GM21360 (cell line): ENCODE measurements around the gene FIBP.

ENCODE experiments used
- ATAC-seq: cut with Tn5 transposase; IDR thresholded peaks from one replicate; pipeline ENCODE4 v1.9.1; 2021; ENCODE audit warnings: mild to moderate bottlenecking, moderate library complexity; ENCODE audit not compliant: unreplicated experiment

FIBP gene

GRCh38 chr11:65891219-65892136 lies 3.2 kb upstream of the FIBP start:
- ATAC-seq, result no peak

GRCh38 chr11:65890324-65891218 lies 2.3 kb upstream of the FIBP start, which contains the start of gene CCDC85B:
Gene CCDC85B, plus strand, starts transcription at chr11:65890673. Its CDS starts 111 bp downstream, at chr11:65890784.
- peak; percentile 41 for ATAC-seq

- no peak for ATAC-seq
Measured at GRCh38 chr11:65887723-65888162, 528 bp downstream of the FIBP start.

- no peak for ATAC-seq
Measured at GRCh38 chr11:65886826-65887722, 1.2 kb downstream of the FIBP start.

GRCh38 chr11:65885808-65886536 lies 2.3 kb downstream of the FIBP start:
- ATAC-seq, result no peak

- ATAC-seq, result no peak
Measured at GRCh38 chr11:65885231-65885630, 3.0 kb downstream of the FIBP start.

- ATAC-seq, result no peak
Measured at GRCh38 chr11:65884716-65885092, 3.6 kb downstream of the FIBP start.

- ATAC-seq, result no peak
Measured at GRCh38 chr11:65883786-65884715, 4.2 kb downstream of the FIBP start.

- no peak for ATAC-seq
Measured at GRCh38 chr11:65883058-65883761, 5.1 kb downstream of the FIBP start.

- ATAC-seq, result no peak
Measured at GRCh38 chr11:65882120-65883057, 5.9 kb downstream of the FIBP start.

- ATAC-seq, result no peak
Measured at GRCh38 chr11:65880844-65881421, 7.3 kb downstream of the FIBP start.

- no peak for ATAC-seq
Measured at GRCh38 chr11:65880027-65880426, 8.2 kb downstream of the FIBP start.

GRCh38 chr11:65879617-65880016 lies 8.7 kb downstream of the FIBP start, which contains the start of gene CTSW:
Gene CTSW, plus strand, starts transcription at chr11:65879837. Its CDS starts 18 bp downstream, at chr11:65879855.
- no peak for ATAC-seq

- peak; percentile 78 for ATAC-seq
Measured at GRCh38 chr11:65873318-65874156, 14.7 kb downstream of the FIBP start.

GRCh38 chr11:65872586-65873317 lies 15.5 kb downstream of the FIBP start, which contains the start of gene EFEMP2:
Gene EFEMP2, minus strand, starts transcription at chr11:65872800. Its CDS starts 446 bp downstream, at chr11:65872354.
- no peak for ATAC-seq
